GM13977 (cell line): ENCODE measurements around the gene CMC2.
A peak's percentile ranks its signal among the peaks of the same experiment; 100 is the strongest.

Source experiments
- DNase-seq: peaks from one replicate; pipeline ENCODE4 v3.0.0; 2012; ENCODE audit warnings: low spot score
- CTCF ChIP-seq: IDR thresholded peaks from 2 replicates; pipeline ENCODE4 v1.5.1; 2012; ENCODE audit warnings: mild to moderate bottlenecking, control low read depth; ENCODE audit not compliant: insufficient read depth; ENCODE audit errors: extremely low read depth, missing control alignments
- in situ Hi-C: fragments of 300-500 bp; cut with MboI; formaldehyde crosslinking; loops from one replicate; pipeline ENCODE4 v1.12.0; 2022; ENCODE audit warnings: low sequenced_read_pairs, low pct_unique_long_range_greater_than_20kb, mixed read lengths, inconsistent platforms; ENCODE audit not compliant: unreplicated experiment

Gene CMC2

DNA sequence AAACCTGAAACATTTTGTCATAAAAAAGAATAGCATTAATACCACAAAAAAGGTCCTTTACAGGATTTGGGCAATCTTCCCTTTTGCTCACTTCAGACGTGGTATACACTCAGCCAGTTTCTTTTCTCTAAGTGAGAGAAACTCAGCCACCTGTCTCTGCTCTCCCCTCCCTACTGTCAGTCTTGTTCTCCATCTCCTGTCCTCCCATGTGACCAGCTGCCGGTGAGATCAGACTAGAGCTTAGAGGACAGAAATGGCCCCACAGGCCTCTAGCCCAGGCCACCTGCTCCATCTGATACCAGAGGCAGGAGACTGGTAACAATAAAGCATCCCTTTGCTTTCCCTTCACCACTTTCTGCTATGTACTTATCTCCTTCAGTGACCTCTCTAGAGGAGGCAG lies 34.9 kb downstream of the CMC2 start:
- TF ChIP-seq CTCF, result no peak
- DNase-seq, result peak; percentile 31
- in situ Hi-C loops, result no loop called here

- no peak for DNase-seq
- in situ Hi-C loops, result no loop called here
- TF ChIP-seq CTCF, result no peak
These were observed 37.6 kb downstream of the CMC2 start for GRCh38 chr16:80969114-80969484.

GRCh38 chr16:80968386-80969113 lies 38.1 kb downstream of the CMC2 start:
- no peak for DNase-seq
- TF ChIP-seq CTCF, result no peak
- in situ Hi-C loops, result no loop called here

DNA sequence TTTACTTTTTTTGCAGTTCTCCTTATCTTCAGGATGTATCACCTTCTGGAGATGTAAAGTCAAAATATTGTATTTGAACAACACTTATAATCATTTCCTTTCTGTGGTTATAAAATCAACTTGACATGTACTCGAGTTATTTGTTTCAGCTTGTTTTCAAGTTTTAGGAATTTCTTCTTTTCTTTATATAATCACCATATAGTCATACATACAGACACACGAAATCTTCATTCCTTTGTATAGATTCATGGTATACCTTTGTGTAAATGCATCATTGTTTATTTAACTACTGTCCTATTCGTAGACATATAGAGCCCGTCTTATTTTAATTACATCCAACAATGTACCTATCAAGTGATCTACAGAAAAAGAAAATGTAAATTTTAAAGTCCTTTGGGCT lies 40.1 kb downstream of the CMC2 start:
- in situ Hi-C loops, result no loop called here
- TF ChIP-seq CTCF, result no peak
- DNase-seq, result no peak

- in situ Hi-C loops, result no loop called here
- TF ChIP-seq CTCF, result no peak
- DNase-seq, result no peak
These were observed 42.3 kb downstream of the CMC2 start for GRCh38 chr16:80964351-80964750.

DNA sequence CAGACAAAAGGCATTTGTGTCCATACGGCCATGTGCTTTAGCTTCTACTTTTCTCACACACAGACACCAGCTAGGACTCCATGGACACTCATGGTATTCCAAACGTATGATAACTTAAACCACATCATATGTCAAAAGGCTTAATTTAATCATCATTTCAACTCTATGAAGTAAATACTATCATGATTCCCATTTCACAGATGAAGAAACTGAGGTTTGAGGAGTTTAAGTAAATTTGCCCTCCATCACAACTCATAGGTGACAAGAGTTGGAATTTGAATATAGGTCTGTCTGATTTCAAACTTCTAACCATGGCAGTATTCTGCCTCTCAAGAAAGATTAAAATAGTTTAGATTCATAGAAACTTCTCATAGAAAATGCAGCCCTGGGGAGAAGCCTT lies 43.8 kb downstream of the CMC2 start:
- in situ Hi-C loops, result no loop called here
- no peak for DNase-seq
- TF ChIP-seq CTCF, result no peak
